Measurements from ENCODE around the gene SART3. TPM values are rescaled to one million over a fixed set of nuclear protein-coding genes. Genes with fewer than 3 reads are reported as not detected.

Gene SART3
- total and polyA plus RNA-seq, 10 of the 15 experiments (the other 5 are each of a cell fraction or from before 2014, with no cell fraction given) = 8.8 to 179 (median 54.9) TPM

DNA sequence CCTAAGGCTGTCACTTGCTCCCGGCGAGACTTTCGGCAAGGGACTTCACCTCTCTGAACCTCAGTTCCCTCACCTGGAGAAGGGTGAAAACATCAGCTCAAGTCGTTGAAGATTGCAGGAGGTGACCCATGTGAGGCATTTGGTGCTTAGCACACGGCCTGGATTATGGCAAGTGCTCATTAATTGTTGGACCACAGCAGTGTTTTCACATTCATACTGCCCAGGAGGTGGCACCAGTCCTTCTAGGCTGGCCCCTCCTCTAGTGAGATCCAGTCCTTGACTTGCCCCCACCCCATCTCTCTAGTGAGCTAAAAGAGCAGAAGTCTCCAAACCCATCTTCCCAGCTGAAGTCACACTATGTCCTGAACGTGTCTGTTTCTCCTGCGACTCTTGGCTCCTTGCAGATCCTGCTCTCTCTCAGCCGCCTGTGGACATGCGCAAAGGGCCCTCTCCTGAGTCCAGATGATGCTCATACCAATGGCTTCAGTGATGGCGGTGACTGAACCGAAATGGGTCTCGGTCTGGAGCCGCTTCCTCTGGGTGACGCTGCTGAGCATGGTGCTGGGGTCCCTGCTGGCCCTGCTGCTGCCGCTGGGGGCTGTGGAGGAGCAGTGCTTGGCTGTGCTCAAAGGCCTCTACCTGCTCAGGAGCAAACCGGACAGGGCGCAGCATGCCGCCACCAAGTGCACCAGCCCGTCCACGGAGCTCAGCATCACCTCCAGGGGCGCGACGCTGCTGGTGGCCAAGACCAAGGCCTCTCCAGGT, 44.3 kb downstream of the SART3 start:
- Histone ChIP-seq H4K20me1 (ENCODE audit: control insufficient read depth, insufficient read depth) (peaks cover 3% of the 10 kb centered on the region; the same call in 1 of the 2 replicates), H3K9ac (ENCODE audit: control insufficient read depth, insufficient read depth, low read length) (peak overlapping the region; percentile 93; the same call in 1 of the 2 replicates), H3K9me3 (replicated peaks; ENCODE audit: control insufficient read depth, insufficient read depth, low read length) (no peaks in the 10 kb centered on the region), H3K4me1 (ENCODE audit: control insufficient read depth, insufficient read depth, low read length) (peaks cover 16% of the 10 kb centered on the region), H3K27me3 (replicated peaks in 1 of 2; ENCODE audit: control insufficient read depth in 2 of 2, insufficient read depth in 2 of 2, low read length in 1 of 2) (no peaks in the 10 kb centered on the region), H3K36me3 (ENCODE audit: control insufficient read depth in 2 of 2, insufficient read depth in 2 of 2, low read length in 1 of 2) (peaks cover 22 to 23% of the 10 kb centered on the region in 2 experiments), H3K79me2 (ENCODE audit: control insufficient read depth, insufficient read depth, low read length) (peaks cover 16% of the 10 kb centered on the region), H3K4me3 (0 out of 2 replicates have a peak overlapping the region, but pooled peaks have one; percentile 97), H3K27ac (ENCODE audit: control insufficient read depth, insufficient read depth) (no peak overlapping the region), H2AFZ (ENCODE audit: control insufficient read depth, low read depth, low read length) (no peak overlapping the region), H3K4me2 (ENCODE audit: control insufficient read depth, insufficient read depth) (peak overlapping the region; percentile 77)
- intact Hi-C loops (cut with micrococcal nuclease; ENCODE audit: unreplicated experiment) = loop anchor here (5.0 to 10.0 kb wide), 2 partner anchors 101 to 152 kb away; no protein-coding TSS in a partner anchor
- TF ChIP-seq NR2C1 (IDR thresholded peaks at IDR 0.05) (no peak), CTCF (IDR thresholded peaks at IDR 0.05 in 2 of 3, conservative IDR thresholded peaks at IDR 0.05 in 1 of 3; ENCODE audit: control insufficient read depth in 2 of 3, extremely low read depth in 1 of 3, insufficient read depth in 1 of 3, low read depth in 3 of 3, low read length in 3 of 3) (0 out of 6 replicates have a peak, but pooled peaks of 1 of the 3 experiments have one; percentile 2), ZBED1 (IDR thresholded peaks at IDR 0.05; ENCODE audit: borderline replicate concordance) (no peak), CHD4 (IDR thresholded peaks at IDR 0.05) (no peak), MYC (IDR thresholded peaks at IDR 0.05; ENCODE audit: insufficient read depth, insufficient read length, insufficient replicate concordance, low read length, severe bottlenecking) (no peak), POLR2A (IDR thresholded peaks at IDR 0.05; ENCODE audit: low read depth, low read length) (0 out of 2 replicates have a peak, but pooled peaks have one; percentile 41), MAX (IDR thresholded peaks at IDR 0.05; ENCODE audit: low read depth, low read length) (no peak), GABPA (IDR thresholded peaks at IDR 0.05; ENCODE audit: low read depth) (no peak), RELA (IDR thresholded peaks at IDR 0.05; ENCODE audit: borderline replicate concordance, partially characterized antibody) (no peak), TBL1XR1 (IDR thresholded peaks at IDR 0.05; ENCODE audit: low read depth, low read length) (no peak), NRF1 (conservative IDR thresholded peaks at IDR 0.05; ENCODE audit: low read depth, low read length) (no peak), HCFC1 (IDR thresholded peaks at IDR 0.05; ENCODE audit: low read length) (no peak)
- BruUV-seq (replicated peaks) = no TSS peak
- WGBS (ENCODE audit: insufficient coverage, insufficient replicate concordance, low lambda C conversion rate, missing lambda C conversion rate) = 88% methylated on average over 23 of the region's 23 CpGs
- ChIA-PET RAD21 (ENCODE audit: unreplicated experiment) (interaction anchor here (2.2 kb wide), 1 partner anchor 101 kb away, joined by 7 read pairs; no protein-coding TSS in a partner anchor), CTCF (interaction anchor here (1.2 kb wide), 1 partner anchor 20 kb away, joined by 3 read pairs; no protein-coding TSS in a partner anchor), POLR2A (no interaction called here), SMC1A (ENCODE audit: uncharacterized antibody, unreplicated experiment) (interaction anchor here (1.7 kb wide), 1 partner anchor 101 kb away, joined by 8 read pairs; no protein-coding TSS in a partner anchor)
- peak; percentile 10; the same call in 2 of the 3 replicates for ATAC-seq
- FAIRE-seq = no peak
- DNase-seq (ENCODE audit: low read depth, low spot score) = no peak
- in situ Hi-C loops (cut with MboI) = loop anchor here (25.0 kb wide), 1 partner anchor 829 kb away; the partner anchor contains the start of gene PWP1

Measured in GM12878 (cell line).